ENCODE results near the gene GAB3. TPM values are rescaled to one million over a fixed set of nuclear protein-coding genes. Genes with fewer than 3 reads are reported as not detected.

GAB3 gene
- total RNA-seq, 1 experiment from 2014 or later: 0.40 TPM

GRCh38 chrX:154731184-154731583, 19.7 kb downstream of the GAB3 start:
- DNase-seq (ENCODE audit: low read depth, low spot score): no peak
- in situ Hi-C loops (cut with HindIII; ENCODE audit: low pct_unique_long_range_greater_than_20kb, low sequenced_read_pairs): no loop called here

- no peak for DNase-seq (ENCODE audit: low read depth, low spot score)
- in situ Hi-C loops (cut with HindIII; ENCODE audit: low pct_unique_long_range_greater_than_20kb, low sequenced_read_pairs): no loop called here
Measured at GRCh38 chrX:154730253-154730891, 20.5 kb downstream of the GAB3 start.

DNA sequence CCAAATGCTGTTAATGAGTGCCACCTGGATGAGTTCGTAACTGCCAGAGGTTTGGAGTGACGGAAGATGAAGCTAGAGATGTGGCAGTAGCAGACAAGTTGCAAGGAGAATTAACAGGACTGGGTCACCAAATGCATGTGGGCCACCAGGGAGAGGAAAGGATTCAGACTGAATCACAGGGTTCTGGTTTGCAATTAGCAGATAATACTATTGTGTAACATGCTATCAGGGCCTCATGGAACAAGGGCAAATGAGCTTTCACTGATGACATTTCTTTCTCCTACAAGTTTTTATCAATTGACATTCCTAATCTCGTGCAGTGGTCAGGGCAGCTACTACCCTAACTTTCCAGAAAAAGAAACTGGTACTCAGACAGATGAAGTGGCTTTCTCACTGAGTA, 21.4 kb downstream of the GAB3 start:
- in situ Hi-C loops (cut with HindIII; ENCODE audit: low pct_unique_long_range_greater_than_20kb, low sequenced_read_pairs): no loop called here
- DNase-seq (ENCODE audit: low read depth, low spot score): no peak

- DNase-seq (ENCODE audit: low read depth, low spot score): no peak
- in situ Hi-C loops (cut with HindIII; ENCODE audit: low pct_unique_long_range_greater_than_20kb, low sequenced_read_pairs): no loop called here
Measured at GRCh38 chrX:154728431-154729190, 22.3 kb downstream of the GAB3 start.

DNA sequence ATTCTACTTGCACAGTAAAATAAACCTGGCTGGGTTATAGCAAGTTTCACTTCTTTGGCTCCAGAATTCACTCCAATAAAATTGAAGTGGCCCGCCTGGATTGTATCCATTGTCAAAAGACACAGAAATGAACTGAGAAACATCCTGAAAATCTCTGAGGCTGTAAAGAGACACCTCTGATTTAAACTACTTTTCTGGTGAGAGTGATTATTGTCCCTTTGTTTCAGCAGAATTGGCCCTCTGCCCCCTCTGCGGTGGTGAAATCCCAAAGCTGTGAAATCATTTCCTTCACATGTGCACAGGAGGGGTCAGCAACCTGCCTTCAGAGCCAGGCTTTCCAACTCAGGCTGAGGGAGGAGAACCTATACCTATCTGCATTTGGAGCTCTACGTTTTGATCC, 23.0 kb downstream of the GAB3 start:
- no peak for DNase-seq (ENCODE audit: low read depth, low spot score)
- in situ Hi-C loops (cut with HindIII; ENCODE audit: low pct_unique_long_range_greater_than_20kb, low sequenced_read_pairs): no loop called here

GRCh38 chrX:154727418-154727817, 23.5 kb downstream of the GAB3 start:
- no peak for DNase-seq (ENCODE audit: low read depth, low spot score)
- in situ Hi-C loops (cut with HindIII; ENCODE audit: low pct_unique_long_range_greater_than_20kb, low sequenced_read_pairs): no loop called here

DNA sequence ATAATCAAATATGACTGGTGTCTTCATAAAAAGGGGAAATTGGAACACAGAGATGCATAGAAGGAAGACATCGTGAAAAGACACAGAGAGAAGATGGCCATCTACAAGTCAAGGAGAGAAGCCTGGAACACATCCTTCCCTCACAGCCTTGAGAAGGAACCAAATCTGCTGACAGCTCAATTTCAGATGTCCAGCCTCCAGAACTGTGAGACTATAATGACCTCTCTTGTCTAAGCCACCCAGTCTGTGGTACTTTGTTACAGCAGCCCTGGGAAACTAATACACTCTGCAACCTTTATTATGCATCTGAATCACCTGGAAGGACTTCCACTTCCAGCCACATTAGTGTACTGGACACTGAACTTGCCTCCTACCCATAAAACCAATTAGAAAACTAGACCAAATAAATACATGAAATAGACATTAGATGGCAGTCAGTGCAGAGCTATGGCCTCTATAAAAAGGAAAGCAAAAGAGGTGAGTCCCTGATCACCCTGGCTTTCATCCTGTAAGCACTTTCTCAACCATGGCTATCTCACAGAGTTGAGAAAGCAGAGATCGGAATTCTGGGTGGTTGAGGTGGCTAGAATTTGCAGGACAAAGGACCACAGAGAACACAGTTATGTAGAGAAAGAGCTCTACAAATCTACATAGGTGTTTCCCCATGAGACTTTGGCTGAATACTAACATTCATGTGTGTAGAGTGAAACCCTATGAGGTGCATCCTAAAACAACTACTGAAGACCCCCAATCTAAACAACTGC, 25.7 kb downstream of the GAB3 start:
- in situ Hi-C loops (cut with HindIII; ENCODE audit: low pct_unique_long_range_greater_than_20kb, low sequenced_read_pairs): no loop called here
- DNase-seq (ENCODE audit: low read depth, low spot score): no peak

GRCh38 chrX:154721155-154721554, 29.7 kb downstream of the GAB3 start:
- no peak for DNase-seq (ENCODE audit: low read depth, low spot score)
- in situ Hi-C loops (cut with HindIII; ENCODE audit: low pct_unique_long_range_greater_than_20kb, low sequenced_read_pairs): no loop called here

- in situ Hi-C loops (cut with HindIII; ENCODE audit: low pct_unique_long_range_greater_than_20kb, low sequenced_read_pairs): no loop called here
- DNase-seq (ENCODE audit: low read depth, low spot score): no peak
Measured at GRCh38 chrX:154720067-154720466, 30.8 kb downstream of the GAB3 start.

DNA sequence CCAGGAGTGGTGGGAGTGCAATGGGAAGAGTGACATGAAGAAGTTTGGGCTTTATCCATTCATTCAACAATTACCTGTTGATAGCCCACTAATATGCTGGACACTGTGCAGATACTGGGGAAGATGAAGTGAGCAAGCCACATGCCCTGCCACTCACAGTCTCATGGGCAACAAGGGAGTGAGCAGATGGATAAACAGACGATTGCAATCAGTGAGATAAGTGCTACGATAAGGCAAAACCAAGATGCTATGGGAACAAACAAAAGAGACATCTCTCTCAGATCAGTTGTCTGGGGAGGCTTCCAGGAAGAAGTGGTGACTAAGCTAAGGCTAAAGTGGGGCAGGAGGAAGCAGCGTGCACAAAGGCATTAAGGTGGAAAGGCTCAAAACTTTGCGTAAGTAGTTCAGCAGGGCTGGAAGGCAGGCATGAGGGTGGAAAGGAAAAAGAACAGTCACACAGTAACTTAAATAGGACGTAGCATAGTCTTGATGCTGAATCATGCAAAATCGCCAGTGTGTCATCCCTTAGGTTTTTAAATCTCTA, 31.7 kb downstream of the GAB3 start:
- no peak for DNase-seq (ENCODE audit: low read depth, low spot score)
- in situ Hi-C loops (cut with HindIII; ENCODE audit: low pct_unique_long_range_greater_than_20kb, low sequenced_read_pairs): no loop called here

DNA sequence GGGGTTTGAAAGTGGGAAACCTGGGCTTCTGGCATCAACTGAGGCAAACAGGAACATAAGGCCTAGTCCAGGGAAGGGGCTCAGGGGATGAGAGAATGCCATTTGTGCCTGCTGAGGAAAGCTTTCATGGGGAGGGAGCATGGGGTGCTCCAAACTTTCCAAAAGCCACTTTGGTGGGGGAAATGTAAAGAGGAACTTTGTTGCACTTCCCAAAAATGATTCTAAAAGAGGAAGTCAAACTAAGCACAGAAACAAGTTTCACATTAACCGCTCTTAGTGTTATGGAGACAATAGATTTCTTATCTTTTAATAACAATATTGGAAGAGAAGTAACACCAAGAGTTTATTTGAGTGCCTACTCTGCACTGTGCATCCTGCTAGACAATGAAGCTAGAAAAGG, 32.3 kb downstream of the GAB3 start:
- in situ Hi-C loops (cut with HindIII; ENCODE audit: low pct_unique_long_range_greater_than_20kb, low sequenced_read_pairs): no loop called here
- DNase-seq (ENCODE audit: low read depth, low spot score): no peak

DNA sequence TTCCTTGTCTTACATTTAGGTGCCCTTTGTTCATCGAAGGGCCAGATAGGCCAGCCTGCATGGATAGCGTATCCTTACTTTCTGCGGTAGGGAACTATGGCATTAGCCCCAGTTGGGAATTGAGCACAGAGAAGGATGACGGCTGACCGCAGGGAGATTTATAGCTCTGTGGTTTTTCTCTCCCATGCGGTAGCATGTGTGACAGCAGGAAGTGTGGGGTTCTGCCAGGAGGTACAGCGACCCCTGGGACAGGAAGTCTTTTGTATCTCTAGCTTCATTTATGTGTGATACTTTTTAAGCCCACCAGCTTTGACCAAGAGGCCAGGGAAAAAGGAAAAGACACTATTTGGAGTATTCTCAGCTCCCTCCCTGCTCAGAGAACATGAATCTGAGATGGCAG, 33.1 kb downstream of the GAB3 start:
- in situ Hi-C loops (cut with HindIII; ENCODE audit: low pct_unique_long_range_greater_than_20kb, low sequenced_read_pairs): no loop called here
- DNase-seq (ENCODE audit: low read depth, low spot score): peak; percentile 58

DNA sequence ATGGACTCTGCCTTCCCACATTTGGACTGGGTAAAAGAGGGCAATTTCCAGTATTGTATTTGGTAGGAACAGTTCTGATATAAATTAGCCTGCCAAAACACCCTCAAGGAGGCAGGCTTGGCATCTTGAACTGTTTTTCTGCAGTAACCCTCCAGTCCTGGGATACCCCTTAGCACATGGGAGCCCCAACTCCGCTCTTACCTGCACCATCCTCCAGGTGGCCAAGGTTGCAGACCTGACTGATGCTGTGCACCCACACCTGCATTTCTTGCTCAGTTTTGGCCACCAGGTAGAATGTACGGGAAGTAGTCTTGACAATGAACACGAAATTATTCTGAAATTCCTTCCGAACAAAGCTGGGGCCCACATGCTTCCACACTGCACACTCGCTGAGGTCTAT, 35.1 kb downstream of the GAB3 start:
- in situ Hi-C loops (cut with HindIII; ENCODE audit: low pct_unique_long_range_greater_than_20kb, low sequenced_read_pairs): no loop called here
- DNase-seq (ENCODE audit: low read depth, low spot score): no peak

GRCh38 chrX:154714925-154715324, 36.0 kb downstream of the GAB3 start:
- in situ Hi-C loops (cut with HindIII; ENCODE audit: low pct_unique_long_range_greater_than_20kb, low sequenced_read_pairs): no loop called here
- DNase-seq (ENCODE audit: low read depth, low spot score): peak; percentile 57

- DNase-seq (ENCODE audit: low read depth, low spot score): no peak
- in situ Hi-C loops (cut with HindIII; ENCODE audit: low pct_unique_long_range_greater_than_20kb, low sequenced_read_pairs): no loop called here
Measured at GRCh38 chrX:154712781-154713740, 37.8 kb downstream of the GAB3 start.

DNA sequence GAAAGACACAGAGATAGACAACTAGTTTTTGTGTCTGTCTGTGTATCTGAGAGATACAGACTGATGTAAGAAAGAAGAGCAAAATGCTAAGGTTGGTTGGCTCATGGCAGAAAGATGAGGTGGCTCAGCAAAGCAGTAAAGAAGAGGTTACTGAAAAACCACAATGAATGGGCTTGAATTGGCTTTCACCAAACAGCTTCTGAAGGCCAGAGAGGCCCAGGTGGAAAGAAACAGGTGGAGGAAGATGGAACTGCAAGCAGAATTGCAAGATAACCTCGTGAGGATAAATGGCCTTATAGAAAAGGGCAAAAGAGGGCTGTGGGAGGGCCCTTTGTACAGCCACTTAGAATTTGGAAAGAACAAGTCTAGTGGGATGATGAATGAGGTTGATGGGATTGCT, 39.6 kb downstream of the GAB3 start:
- in situ Hi-C loops (cut with HindIII; ENCODE audit: low pct_unique_long_range_greater_than_20kb, low sequenced_read_pairs): no loop called here
- DNase-seq (ENCODE audit: low read depth, low spot score): no peak

DNA sequence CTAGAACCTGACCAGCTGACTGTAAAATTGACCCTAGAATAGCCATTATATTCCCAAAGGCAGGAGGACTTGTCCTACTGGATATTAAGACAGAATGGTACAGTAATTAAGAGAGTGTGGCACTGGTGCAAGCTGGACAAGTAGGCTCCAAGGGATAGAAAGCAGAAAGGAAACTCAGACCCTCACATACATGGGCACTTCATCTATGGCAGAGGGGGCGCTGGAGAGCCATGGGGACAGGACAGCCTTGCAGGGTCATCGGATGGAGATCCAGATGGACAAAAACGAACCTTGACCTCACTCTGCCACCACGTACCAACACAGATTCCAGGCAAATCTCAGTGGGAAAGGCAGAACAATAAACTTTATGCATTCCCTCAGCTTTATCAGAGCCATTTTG, 40.6 kb downstream of the GAB3 start:
- in situ Hi-C loops (cut with HindIII; ENCODE audit: low pct_unique_long_range_greater_than_20kb, low sequenced_read_pairs): no loop called here
- DNase-seq (ENCODE audit: low read depth, low spot score): no peak
